ENCODE results near the gene CACTIN. TPM values are rescaled to one million over a fixed set of nuclear protein-coding genes. Genes with fewer than 3 reads are reported as not detected.

Gene CACTIN
- total RNA-seq, 6 experiments from 2014 or later: 8.4 to 14.9 (median 10.3) TPM

DNA sequence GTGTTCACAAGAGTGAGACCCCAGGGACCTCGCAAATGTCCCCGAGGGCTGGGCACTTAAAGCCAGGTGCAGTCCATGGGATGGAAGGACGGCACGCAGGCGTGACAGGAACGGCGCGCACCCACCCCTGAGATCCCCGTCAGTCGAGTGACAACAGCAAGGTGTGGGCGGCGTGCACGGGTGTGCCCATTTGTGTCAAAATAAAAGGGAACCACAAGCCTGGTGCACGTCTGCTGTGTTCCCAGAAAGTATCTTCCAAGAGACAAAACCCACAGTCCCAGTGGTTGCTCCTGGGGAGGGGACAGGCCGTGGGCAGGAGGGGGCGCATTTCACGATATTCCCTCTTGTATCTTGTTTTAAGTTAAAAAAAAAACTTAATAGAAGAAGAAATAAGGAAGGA is 15.7 kb upstream of the CACTIN start:
- intact Hi-C loops (cut with DNase I): no loop called here
- TF ChIP-seq POLR2A (IDR thresholded peaks at IDR 0.05): no peak
- TF ChIP-seq, protein P1, sequence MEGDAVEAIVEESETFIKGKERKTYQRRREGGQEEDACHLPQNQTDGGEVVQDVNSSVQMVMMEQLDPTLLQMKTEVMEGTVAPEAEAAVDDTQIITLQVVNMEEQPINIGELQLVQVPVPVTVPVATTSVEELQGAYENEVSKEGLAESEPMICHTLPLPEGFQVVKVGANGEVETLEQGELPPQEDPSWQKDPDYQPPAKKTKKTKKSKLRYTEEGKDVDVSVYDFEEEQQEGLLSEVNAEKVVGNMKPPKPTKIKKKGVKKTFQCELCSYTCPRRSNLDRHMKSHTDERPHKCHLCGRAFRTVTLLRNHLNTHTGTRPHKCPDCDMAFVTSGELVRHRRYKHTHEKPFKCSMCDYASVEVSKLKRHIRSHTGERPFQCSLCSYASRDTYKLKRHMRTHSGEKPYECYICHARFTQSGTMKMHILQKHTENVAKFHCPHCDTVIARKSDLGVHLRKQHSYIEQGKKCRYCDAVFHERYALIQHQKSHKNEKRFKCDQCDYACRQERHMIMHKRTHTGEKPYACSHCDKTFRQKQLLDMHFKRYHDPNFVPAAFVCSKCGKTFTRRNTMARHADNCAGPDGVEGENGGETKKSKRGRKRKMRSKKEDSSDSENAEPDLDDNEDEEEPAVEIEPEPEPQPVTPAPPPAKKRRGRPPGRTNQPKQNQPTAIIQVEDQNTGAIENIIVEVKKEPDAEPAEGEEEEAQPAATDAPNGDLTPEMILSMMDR (IDR thresholded peaks at IDR 0.05): no peak
- no peak for ATAC-seq
- no peak for DNase-seq
- Histone ChIP-seq H3K4me3 (no peak overlapping the region), H3K36me3 (peaks cover 0 to 4% (median 0%) of the 10 kb centered on the region in 4 donors), H3K27me3 (no peaks in the 10 kb centered on the region), H3K4me1 (peaks cover 0 to 12% (median 5%) of the 10 kb centered on the region in 4 donors), H3K27ac (no peak overlapping the region), H3K9me3 (no peaks in the 10 kb centered on the region)
- 81% methylated on average over 5 of the region's 17 CpGs for WGBS (ENCODE audit: insufficient coverage, low coverage, low lambda C conversion rate, missing lambda C conversion rate)

DNA sequence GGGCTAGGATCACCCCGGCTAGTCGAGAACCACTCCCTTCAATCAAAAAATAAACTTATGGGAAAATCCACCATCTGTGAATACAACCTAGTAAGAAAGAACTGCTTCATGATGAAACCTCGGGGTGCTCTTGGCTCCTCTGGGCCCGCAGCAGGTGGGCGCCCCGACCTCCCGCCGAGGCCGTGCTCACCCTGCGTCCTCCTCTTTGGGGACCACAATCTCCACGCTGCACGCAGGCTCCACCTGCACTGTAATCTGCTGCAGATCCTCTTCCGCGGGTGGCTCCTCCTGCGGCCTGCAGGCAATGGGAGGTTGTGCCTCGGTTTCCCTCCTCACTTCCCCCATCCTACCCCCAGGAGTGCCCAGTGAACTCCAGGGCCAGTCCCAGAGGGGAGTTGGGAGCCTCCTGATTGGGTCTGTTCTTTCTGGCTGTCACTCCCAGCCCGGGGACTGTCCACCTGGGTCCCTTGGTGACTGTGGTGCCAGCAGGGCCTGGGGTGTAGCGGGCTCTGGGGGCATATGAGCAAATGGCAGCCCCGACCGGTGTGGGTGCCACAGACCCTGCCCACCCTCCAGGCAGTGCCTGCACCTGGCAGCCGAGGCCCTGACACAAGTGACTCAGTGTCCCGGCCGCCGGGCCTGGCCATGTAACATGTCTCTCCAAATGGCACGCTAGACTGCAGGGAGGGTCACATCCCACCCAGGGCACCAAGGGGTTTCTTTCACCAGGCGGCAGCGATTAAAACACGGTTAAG is 15.1 kb upstream of the CACTIN start:
- peaks cover 0 to 12% (median 5%) of the 10 kb centered on the region in 4 donors for H3K4me1 ChIP-seq
- TF ChIP-seq POLR2A (IDR thresholded peaks at IDR 0.05): no peak
- TF ChIP-seq, protein P1 (IDR thresholded peaks at IDR 0.05): no peak
- H3K27me3 ChIP-seq: no peaks in the 10 kb centered on the region
- H3K9me3 ChIP-seq: no peaks in the 10 kb centered on the region
- intact Hi-C loops (cut with DNase I): no loop called here
- peaks cover 0 to 4% (median 0%) of the 10 kb centered on the region in 4 donors for H3K36me3 ChIP-seq
- DNase-seq (no peak), ATAC-seq (no peak)
- H3K27ac ChIP-seq: no peak overlapping the region
- 88% methylated on average over 4 of the region's 28 CpGs for WGBS (ENCODE audit: insufficient coverage, low coverage, low lambda C conversion rate, missing lambda C conversion rate)
- no peak overlapping the region for H3K4me3 ChIP-seq

DNA sequence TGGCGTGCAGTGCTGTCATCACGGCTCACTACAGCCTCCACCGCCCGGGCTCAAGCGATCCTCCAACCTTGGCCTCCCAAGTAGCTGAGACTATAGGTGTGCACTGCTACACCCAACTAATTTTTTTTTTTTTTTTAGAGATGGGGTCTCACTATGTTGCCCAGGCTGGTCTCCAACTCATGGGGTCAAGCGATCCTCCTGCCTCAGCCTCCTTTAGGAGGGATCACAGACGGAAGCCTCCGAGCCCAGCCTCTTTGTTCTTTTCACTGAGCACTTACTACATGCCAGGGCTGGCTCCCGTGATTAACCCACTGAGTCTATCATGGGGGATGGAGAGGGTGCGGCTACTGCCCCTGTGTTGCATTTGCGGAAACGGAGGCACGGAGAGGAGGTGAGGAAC is 12.9 kb upstream of the CACTIN start:
- ATAC-seq (no peak), DNase-seq (no peak)
- intact Hi-C loops (cut with DNase I): no loop called here
- 94% methylated on average over 6 of the region's 13 CpGs for WGBS (ENCODE audit: insufficient coverage, low coverage, low lambda C conversion rate, missing lambda C conversion rate)
- TF ChIP-seq POLR2A (IDR thresholded peaks at IDR 0.05): no peak
- TF ChIP-seq, protein P1 (IDR thresholded peaks at IDR 0.05): no peak
- no peaks in the 10 kb centered on the region for H3K27me3 ChIP-seq
- H3K36me3 ChIP-seq: peaks cover 0 to 4% (median 0%) of the 10 kb centered on the region in 4 donors
- no peaks in the 10 kb centered on the region for H3K9me3 ChIP-seq
- peaks cover 0 to 4% (median 2%) of the 10 kb centered on the region in 4 donors for H3K4me1 ChIP-seq
- no peak overlapping the region for H3K4me3 ChIP-seq
- H3K27ac ChIP-seq: no peak overlapping the region

DNA sequence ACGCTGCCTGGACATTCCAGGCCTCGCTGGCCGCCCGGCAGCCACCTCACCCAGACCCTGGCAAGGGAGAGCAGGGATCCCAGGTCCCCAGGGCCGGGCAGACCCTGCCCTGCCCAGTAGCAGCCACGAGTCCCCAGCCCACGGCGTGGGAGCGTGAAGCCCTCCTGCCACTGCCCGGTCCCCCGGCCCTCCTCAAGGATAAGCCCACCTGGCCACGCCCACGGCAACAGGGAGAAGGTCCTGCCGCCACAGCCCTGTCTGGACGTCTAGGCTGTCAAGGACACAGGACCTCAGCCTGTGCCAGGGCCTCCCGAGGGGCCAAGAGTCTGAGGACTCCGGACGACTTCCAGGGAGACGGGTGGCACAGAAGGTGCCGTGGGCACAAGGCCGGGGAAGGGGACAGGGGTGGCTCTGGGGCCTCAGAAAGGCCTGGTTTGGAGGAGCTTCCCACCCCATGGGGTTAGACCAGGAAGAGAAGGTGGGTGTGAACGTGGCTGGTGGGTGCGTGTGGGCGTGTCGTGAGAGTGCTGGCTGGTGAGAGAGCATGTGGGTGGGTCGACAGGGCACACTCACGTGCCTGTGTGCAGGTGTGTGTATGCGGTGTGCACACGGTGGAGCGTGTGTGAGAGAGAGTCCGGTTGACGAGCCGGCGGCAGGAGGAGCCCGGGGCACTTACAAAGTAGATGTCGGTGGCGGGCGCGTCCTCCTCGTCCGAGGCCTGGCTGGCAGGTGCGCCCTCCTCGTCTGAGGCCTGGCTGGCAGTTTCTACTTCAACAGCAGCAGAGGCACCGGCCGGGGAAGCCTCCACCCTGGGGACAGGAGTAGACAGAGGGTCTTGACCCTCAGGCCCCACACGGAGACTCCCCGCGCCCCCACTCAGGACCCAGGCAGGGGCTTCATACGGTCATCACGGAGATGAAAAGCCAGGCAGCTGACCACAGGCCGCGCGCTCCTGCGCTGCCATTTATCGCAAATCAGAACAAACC is 11.9 kb upstream of the CACTIN start:
- ATAC-seq: peak in 1 of 4 donors; percentile 4
- DNase-seq: no peak
- no peak overlapping the region for H3K4me3 ChIP-seq
- H3K27ac ChIP-seq: no peak overlapping the region
- H3K4me1 ChIP-seq: no peaks in the 10 kb centered on the region
- no peaks in the 10 kb centered on the region for H3K27me3 ChIP-seq
- no peak for TF ChIP-seq POLR2A (IDR thresholded peaks at IDR 0.05)
- TF ChIP-seq, protein P1 (IDR thresholded peaks at IDR 0.05): no peak
- H3K36me3 ChIP-seq: peaks cover 0 to 4% (median 0%) of the 10 kb centered on the region in 4 donors
- no peaks in the 10 kb centered on the region for H3K9me3 ChIP-seq
- intact Hi-C loops (cut with DNase I): no loop called here
- WGBS (ENCODE audit: insufficient coverage, low coverage, low lambda C conversion rate, missing lambda C conversion rate): 74% methylated on average over 4 of the region's 55 CpGs

Data from right lobe of liver (tissue), 6 donors.